ENCODE results near the gene SCYL2. TPM values are rescaled to one million over a fixed set of nuclear protein-coding genes. Genes with fewer than 3 reads are reported as not detected.

The SCYL2 gene
- polyA plus RNA-seq, 1 donor, result 67.8 TPM

GRCh38 chr12:100375038-100375735 is 108.2 kb downstream of the SCYL2 start:
- DNase-seq, result no peak

DNA sequence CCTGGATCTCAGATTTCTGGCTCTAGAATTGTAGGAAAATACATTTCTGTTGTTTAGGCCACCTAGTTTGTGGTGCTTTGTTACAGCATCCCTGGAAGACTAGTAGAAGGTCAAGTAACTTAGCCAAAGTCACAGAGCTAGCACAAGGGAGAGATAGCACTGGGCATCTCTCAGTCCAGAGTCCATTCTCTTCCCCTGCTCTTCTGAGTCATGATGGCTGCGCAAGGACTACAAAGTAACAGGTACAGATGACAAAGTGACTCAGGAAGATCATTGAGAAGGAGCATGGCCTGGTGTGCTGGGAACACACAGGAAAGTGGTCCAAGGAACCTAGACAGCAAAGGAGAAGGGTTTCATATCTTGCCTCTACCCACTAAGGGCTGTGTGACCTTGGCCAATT is 109.2 kb downstream of the SCYL2 start:
- DNase-seq, result no peak

DNA sequence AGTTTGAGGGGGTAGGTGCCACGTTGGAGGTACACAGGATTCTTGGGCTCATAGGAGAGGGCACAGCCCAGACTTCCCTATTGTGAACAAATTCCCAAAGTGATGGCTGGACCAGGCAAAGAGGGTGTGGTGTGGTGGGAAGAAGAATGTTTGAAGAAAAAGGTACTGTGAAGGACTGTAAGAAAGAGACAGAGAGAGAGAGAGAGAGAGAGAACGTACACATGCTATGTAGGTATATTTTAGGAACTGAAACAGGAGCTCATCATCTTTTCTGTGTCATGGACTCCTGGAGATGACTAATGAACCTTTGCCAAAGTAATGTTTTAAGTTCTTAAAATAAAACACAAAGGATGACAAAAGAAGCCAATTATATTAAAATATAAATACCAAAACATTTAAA is 114.4 kb downstream of the SCYL2 start:
- DNase-seq, result no peak

- no peak for DNase-seq
These were observed 115.4 kb downstream of the SCYL2 start for GRCh38 chr12:100382338-100382737.

DNA sequence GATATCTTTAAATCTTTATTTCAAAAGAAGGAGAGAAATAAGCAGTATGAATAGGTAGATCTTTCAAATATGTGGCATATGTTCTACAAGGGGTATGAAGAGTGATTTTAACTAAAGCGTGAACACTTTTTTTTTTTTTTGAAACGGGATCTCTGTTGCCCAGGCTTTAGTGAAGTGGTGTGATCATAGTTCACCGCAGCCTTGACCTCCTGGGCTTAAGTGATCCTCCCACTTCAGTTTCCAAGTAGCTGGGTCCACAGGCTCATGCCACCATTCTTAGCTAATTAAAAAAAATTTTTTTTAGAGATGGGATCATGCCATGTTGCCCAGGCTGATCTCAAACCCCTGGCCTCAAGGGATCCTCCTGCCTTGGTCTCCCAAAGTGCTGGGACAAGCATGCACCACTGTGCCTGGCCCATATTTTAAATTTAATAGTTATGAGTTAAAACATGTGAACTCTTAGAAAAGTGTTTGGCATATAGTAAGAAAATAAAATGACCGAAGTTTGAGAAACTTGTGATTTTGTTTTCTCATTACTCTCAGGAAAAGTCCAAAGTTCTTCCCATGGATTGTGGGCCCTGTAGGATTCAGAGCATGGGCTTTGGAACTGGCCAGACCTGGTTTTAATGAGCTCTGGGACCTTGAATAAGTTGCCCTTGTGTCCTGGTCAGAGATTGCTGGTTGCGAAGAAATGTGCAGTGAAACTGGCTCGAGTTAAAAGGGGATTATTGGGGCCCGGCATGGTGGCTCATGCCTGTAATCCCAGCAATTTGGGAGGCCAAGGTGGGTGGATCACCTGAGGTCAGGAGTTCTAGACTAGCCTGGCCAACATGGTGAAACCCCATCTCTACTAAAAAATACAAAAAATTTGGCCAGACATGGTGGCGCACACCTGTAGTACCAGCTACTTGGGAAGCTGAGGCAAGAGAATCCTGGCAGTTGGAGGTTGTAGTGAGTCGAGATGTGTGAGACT is 116.9 kb downstream of the SCYL2 start:
- DNase-seq, result no peak

DNA sequence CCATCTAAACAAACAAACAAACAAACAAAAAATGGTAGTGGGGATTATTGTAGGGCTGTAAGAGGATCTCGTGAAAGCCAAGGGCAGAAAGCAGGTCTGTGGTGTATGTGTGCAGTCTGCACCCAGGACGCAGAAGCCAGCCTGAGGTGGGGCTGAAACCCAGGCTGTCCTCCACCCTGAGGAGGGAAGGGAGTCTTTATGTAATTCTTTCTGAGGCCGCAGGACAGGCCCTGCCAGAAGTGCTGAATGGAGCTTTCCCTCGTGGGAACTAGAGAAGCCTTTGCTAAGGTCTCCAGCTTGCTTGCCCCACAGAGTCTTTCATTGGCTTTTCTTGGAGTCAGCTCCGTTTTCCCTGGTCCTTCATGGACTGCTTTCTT is 117.6 kb downstream of the SCYL2 start:
- DNase-seq, result no peak

GRCh38 chr12:100388382-100388781 is 121.4 kb downstream of the SCYL2 start:
- DNase-seq, result no peak

Other genes with a start within 250 kb of the SCYL2 start
- 25.9 TPM for gene BLTP3B, start 124.3 kb upstream of the SCYL2 start, polyA plus RNA-seq (ENCODE audit: insufficient read length)
- gene ACTR6, start 66.4 kb upstream of the SCYL2 start, polyA plus RNA-seq (ENCODE audit: insufficient read length), result 39.2 TPM
- 7.2 TPM for gene DEPDC4, start 98 bp upstream of the SCYL2 start, polyA plus RNA-seq (ENCODE audit: insufficient read length)
- 0.35 TPM for gene SLC17A8, start 89.9 kb downstream of the SCYL2 start, polyA plus RNA-seq (ENCODE audit: insufficient read length)
- gene NR1H4, start 206.7 kb downstream of the SCYL2 start, polyA plus RNA-seq (ENCODE audit: insufficient read length), result 15.0 TPM